Loucy (cell line): ENCODE results near the gene PELO.

Source experiments
- H2AFZ ChIP-seq: fragments of 200-600 bp; sonication (generic); 2 replicates; pipeline ENCODE4 v1.6.0; 2016; ENCODE audit warnings: antibody characterized with exemption, mild to moderate bottlenecking, low read length, moderate library complexity
- H3F3A ChIP-seq: fragments of 200-600 bp; 2 replicates; pipeline ENCODE4 v1.6.0; 2016; ENCODE audit warnings: antibody characterized with exemption, low read depth, mild to moderate bottlenecking
- H3K27me3 ChIP-seq: fragments of 200-600 bp; sonication (generic); 2 replicates; pipeline ENCODE4 v1.6.1; 2014; ENCODE audit warnings: low read length, mild to moderate bottlenecking; ENCODE audit not compliant: insufficient read depth, poor library complexity, severe bottlenecking
- H3K36me3 ChIP-seq: fragments of 200-600 bp; sonication (generic); 2 replicates; pipeline ENCODE4 v1.6.1; 2016; ENCODE audit warnings: low read length; ENCODE audit not compliant: insufficient read depth
- H3K4me1 ChIP-seq: fragments of 200-600 bp; sonication (generic); 2 replicates; pipeline ENCODE4 v1.5.1; 2014; ENCODE audit warnings: low read length, mild to moderate bottlenecking; ENCODE audit not compliant: insufficient read depth, poor library complexity, severe bottlenecking
- H3K4me2 ChIP-seq: fragments of 200-600 bp; sonication (generic); 2 replicates; pipeline ENCODE4 v1.6.0; 2014; ENCODE audit warnings: antibody characterized with exemption, low read length, low read depth, mild to moderate bottlenecking; ENCODE audit not compliant: poor library complexity, severe bottlenecking
- H3K4me3 ChIP-seq: fragments of 200-600 bp; sonication (generic); 2 replicates; pipeline ENCODE4 v1.5.1; 2014; ENCODE audit warnings: low read length, mild to moderate bottlenecking, mixed read lengths; ENCODE audit not compliant: poor library complexity, severe bottlenecking
- H3K79me2 ChIP-seq: fragments of 200-600 bp; sonication (generic); 2 replicates; pipeline ENCODE4 v1.6.1; 2014; ENCODE audit warnings: low read length; ENCODE audit not compliant: insufficient read depth
- H3K9ac ChIP-seq: fragments of 200-600 bp; sonication (generic); 2 replicates; pipeline ENCODE4 v1.6.0; 2014; ENCODE audit warnings: mild to moderate bottlenecking, low read depth, low read length, moderate library complexity; ENCODE audit not compliant: poor library complexity, severe bottlenecking
- H3K9me2 ChIP-seq: fragments of 200-600 bp; sonication (generic); replicated peaks from 2 replicates; pipeline ENCODE4 v1.6.1; 2016; ENCODE audit warnings: low read depth, low read length, mixed read lengths
- H3K9me3 ChIP-seq: fragments of 200-600 bp; sonication (generic); 2 replicates; pipeline ENCODE4 v1.6.1; 2014; ENCODE audit warnings: mild to moderate bottlenecking, antibody characterized with exemption, low read length, low read depth; ENCODE audit not compliant: insufficient read depth
- H4K20me1 ChIP-seq: fragments of 200-600 bp; sonication (generic); 2 replicates; pipeline ENCODE4 v1.6.0; 2014; ENCODE audit warnings: antibody characterized with exemption, low read length, mild to moderate bottlenecking; ENCODE audit not compliant: insufficient read depth, poor library complexity, severe bottlenecking
- EZH2phosphoT487 ChIP-seq: fragments of 200-600 bp; IDR thresholded peaks from 2 replicates; pipeline ENCODE4 v1.6.1; 2018; ENCODE audit warnings: antibody characterized with exemption, mild to moderate bottlenecking, moderate library complexity, borderline replicate concordance
- TF ChIP-seq, protein P1 (sequence below): fragments of 200-600 bp; sonication (generic); conservative IDR thresholded peaks from 2 replicates; pipeline ENCODE4 v1.5.1; 2014; ENCODE audit warnings: mild to moderate bottlenecking, antibody characterized with exemption, low read length

PELO gene

DNA sequence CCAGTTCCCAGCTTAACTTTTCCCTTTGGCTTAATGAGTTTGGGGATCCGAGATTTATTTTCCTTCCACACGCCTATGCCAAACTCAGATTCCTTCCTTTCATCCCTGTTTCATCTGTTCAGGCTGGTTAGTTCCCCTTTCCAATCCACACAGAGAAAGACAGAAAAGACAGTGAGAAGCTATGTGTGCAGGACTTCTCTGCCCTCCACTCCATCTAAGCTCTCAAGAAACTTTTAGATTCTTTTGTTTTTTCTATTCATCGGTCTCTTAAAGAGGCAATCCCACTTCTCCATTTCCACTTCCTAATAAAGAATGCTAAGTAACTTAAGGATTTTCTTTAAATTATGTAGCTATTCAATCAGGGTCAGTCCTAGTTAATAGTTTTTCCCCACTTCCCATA is 11.2 kb downstream of the PELO start:
- no peaks in the 10 kb centered on the region for H3K9me2 ChIP-seq
- H2AFZ ChIP-seq = peak overlapping the region; percentile 97
- H3K4me2 ChIP-seq = peak overlapping the region; percentile 92

DNA sequence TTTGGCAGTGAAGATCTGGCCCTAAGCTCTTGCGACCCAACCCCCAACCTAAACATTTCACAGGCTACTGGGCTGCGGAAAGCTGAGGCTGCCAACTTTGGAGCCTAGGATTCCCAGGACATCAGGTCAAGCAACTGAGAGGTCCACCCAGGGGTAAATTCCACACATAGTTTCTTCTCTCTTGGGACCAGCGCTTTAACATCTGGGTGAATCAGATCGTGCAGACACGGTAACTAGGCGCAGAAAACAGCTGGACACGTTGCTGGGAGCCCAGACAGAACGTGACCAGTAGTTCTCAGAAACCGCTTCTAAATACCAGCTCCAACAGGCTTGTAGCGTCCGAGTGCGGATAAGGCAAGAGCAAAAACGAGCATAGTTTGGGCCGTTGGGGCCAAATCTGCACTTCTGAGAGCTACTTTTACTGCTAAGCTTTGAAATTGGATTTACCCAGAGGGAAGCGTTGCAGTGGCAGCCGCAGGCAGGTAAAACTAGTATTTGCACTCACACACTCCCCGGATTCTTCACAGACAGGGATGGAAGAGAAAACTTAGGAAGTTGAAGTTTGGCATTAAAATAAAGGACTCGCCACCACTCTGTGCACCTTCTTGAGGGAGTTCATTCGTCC is 11.8 kb downstream of the PELO start:
- TF ChIP-seq EZH2phosphoT487 = no peak
- TF ChIP-seq, protein P1, sequence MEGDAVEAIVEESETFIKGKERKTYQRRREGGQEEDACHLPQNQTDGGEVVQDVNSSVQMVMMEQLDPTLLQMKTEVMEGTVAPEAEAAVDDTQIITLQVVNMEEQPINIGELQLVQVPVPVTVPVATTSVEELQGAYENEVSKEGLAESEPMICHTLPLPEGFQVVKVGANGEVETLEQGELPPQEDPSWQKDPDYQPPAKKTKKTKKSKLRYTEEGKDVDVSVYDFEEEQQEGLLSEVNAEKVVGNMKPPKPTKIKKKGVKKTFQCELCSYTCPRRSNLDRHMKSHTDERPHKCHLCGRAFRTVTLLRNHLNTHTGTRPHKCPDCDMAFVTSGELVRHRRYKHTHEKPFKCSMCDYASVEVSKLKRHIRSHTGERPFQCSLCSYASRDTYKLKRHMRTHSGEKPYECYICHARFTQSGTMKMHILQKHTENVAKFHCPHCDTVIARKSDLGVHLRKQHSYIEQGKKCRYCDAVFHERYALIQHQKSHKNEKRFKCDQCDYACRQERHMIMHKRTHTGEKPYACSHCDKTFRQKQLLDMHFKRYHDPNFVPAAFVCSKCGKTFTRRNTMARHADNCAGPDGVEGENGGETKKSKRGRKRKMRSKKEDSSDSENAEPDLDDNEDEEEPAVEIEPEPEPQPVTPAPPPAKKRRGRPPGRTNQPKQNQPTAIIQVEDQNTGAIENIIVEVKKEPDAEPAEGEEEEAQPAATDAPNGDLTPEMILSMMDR = no peak
- H3K79me2 ChIP-seq = peaks cover 58% of the 10 kb centered on the region
- H3F3A ChIP-seq = no peaks in the 10 kb centered on the region
- H3K36me3 ChIP-seq = no peaks in the 10 kb centered on the region
- H3K9me3 ChIP-seq = no peaks in the 10 kb centered on the region
- H3K4me2 ChIP-seq = peak overlapping the region; percentile 92
- H3K9ac ChIP-seq = peak overlapping the region; percentile 92
- H3K4me1 ChIP-seq = peaks cover 56% of the 10 kb centered on the region
- H3K27me3 ChIP-seq = peaks cover 4% of the 10 kb centered on the region
- H2AFZ ChIP-seq = peak overlapping the region; percentile 97
- peak overlapping the region; percentile 92 for H3K4me3 ChIP-seq
- H4K20me1 ChIP-seq = peaks cover 44% of the 10 kb centered on the region
- H3K9me2 ChIP-seq = no peaks in the 10 kb centered on the region

More for the DNA sequence above, 11.2 kb downstream of the PELO start:
- Histone ChIP-seq H3F3A (no peaks in the 10 kb centered on the region), H3K27me3 (peaks cover 4% of the 10 kb centered on the region), H3K9me3 (no peaks in the 10 kb centered on the region), H3K4me3 (peak overlapping the region; percentile 92), H3K36me3 (no peaks in the 10 kb centered on the region), H4K20me1 (peaks cover 39% of the 10 kb centered on the region), H3K4me1 (peaks cover 50% of the 10 kb centered on the region), H3K79me2 (peaks cover 52% of the 10 kb centered on the region), H3K9ac (peak overlapping the region; percentile 92)
- no peak for TF ChIP-seq EZH2phosphoT487
- TF ChIP-seq, protein P1 = no peak

DNA sequence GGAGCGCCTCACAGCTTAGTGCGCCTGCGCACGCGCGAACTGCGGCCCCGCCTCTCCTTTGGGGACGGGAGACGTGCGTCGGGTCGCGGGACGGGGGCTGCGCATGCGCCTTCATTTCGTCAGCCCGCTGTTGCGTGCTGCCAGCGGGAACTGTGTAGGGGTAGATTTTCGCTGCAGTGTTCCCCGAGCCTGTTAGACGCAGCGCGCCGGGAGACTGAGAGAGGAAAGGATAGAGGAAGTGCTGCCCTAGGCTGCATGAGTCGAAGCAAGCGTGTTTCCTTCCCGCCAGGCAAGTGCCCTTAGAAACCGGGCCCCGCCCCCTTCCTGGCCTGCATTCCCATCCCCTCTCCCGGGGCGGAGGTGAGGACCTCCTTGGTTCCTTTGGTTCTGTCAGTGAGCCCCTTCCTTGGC is 12.3 kb downstream of the PELO start:
- Histone ChIP-seq H3K9me3 (no peaks in the 10 kb centered on the region), H3K9ac (peak overlapping the region; percentile 92), H4K20me1 (peaks cover 49% of the 10 kb centered on the region), H3K79me2 (peaks cover 62% of the 10 kb centered on the region), H3K9me2 (no peaks in the 10 kb centered on the region), H3F3A (no peaks in the 10 kb centered on the region), H3K4me2 (peak overlapping the region; percentile 94), H3K4me3 (peak overlapping the region; percentile 92), H3K27me3 (peaks cover 4% of the 10 kb centered on the region), H3K36me3 (no peaks in the 10 kb centered on the region), H2AFZ (peak overlapping the region; percentile 97), H3K4me1 (peaks cover 56% of the 10 kb centered on the region)
- TF ChIP-seq, protein P1 = no peak
- no peak for TF ChIP-seq EZH2phosphoT487
